Breast epithelium (tissue), 3 donors: ENCODE measurements around the gene TPRG1.

Experiments
- CTCF ChIP-seq, 3 donors: fragments of 450-650 bp; IDR thresholded peaks; one replicate each; pipeline ENCODE4 v1.5.1; 2016 to 2017; ENCODE audit warnings: antibody characterized with exemption in 3 of 3, mild to moderate bottlenecking in 3 of 3, moderate library complexity in 3 of 3
- POLR2A ChIP-seq: fragments of 450-650 bp; IDR thresholded peaks from one replicate; pipeline ENCODE4 v1.6.1; 2016; ENCODE audit warnings: antibody characterized with exemption, mild to moderate bottlenecking, moderate library complexity

GRCh38 chr3:189294649-189295048 lies 122.9 kb downstream of the TPRG1 start:
- TF ChIP-seq CTCF (IDR thresholded peaks at IDR 0.05), result no peak
- TF ChIP-seq POLR2A, result no peak
